Middle frontal gyrus (tissue), 1 donor: ENCODE results near the gene PPP6R2.
"Not testable (repeated sequence)": the region's sequence is repeated elsewhere in the genome, so short reads cannot be mapped to it uniquely, and the experiment has no call there.

ENCODE experiments used
- DNase-seq: peaks from one replicate; pipeline ENCODE4 v3.0.0-alpha.2; 2015; ENCODE audit warnings: low spot score; ENCODE audit errors: extremely low spot score

PPP6R2 gene

DNA sequence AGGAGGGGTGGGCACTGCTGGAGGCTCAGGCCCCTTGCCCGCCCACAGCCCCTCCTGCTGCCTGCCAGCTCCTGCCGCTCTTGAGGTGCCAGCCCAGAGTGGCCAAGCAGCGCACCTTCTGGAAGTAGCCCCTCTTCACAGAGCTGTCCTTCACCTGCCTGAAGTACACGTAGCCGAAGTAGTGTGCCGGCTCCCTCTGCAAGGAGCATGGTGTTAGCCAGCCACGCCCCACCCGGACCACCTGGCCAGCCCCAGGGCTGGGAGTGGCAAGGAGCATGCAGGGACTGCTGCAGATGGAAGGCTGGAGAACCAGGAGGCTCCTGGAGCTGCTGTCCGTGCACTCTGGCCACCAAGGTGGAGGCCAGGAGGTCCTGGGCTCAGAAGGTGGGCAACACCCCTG, 25.9 kb upstream of the PPP6R2 start:
- DNase-seq = no peak

DNA sequence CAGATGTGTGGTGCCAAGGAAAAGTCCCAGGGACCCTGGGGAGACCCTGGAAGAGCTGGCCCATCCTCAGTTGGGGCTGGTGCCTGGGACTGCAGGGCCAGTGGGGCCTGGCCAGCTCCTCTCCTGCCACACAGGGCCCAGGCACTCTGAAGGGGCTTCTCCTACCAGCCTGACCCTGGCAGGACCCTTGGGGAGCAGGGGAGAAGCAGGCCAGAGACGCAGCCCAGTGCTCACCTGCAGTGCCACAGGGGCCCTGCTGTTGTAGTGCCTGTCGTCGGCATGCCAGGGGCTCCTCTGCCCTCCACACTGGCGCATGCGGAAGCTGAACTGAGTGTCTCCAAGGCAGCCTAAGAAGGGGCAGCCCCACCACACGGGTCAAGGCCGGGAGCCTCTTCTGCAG, 25.5 kb upstream of the PPP6R2 start:
- no peak for DNase-seq

DNA sequence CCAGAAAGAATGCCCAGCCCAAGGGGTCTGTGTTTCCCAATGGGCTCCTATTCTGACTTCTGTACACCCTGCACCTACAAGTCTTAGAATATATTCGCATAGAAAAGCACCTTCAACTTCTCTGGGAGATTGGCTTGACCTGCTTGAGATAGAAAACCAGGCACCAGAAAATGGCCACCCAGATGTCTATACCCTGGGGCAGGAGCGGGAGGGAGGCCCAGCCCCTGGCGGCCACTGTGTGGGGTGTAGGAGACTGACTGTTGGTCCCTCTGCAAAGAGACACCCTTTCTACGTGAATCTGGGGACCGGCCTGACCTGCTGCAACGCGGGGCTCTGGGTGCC, 24.8 kb upstream of the PPP6R2 start:
- no peak for DNase-seq

DNA sequence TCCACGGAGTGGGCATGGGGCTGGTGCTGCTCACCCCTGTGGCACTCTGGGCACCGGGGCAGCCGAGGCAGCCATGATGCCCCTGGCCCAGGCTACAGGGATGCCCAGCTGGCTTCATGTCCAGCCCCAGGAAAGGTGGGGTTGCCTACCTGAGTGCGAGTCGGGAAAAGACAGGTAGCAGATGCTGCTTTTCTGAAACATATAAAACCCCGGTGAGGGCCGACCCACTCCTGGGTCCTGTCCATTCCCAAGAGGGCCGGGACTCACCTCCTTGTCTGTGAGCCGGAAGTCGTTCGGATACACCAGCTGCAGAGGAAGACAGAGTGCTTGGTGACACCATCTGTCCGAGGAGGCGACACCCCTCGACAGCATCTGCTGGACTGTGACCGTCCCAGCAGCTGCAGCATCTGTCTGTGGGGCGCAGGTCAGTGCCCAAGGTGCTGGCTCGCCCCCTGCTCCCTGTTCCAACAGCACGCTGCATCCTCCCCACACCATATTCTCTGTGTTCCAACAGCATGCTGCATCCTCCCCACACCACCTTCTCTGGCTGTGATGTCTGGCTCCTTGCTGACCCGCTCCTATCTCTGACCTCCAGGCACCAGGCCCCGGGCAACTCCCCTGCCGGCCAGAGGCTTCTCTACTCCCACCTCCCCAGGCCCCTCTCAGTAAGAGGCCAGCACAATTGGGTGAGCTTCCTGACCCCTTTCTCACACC, 24.3 kb upstream of the PPP6R2 start:
- no peak for DNase-seq

DNA sequence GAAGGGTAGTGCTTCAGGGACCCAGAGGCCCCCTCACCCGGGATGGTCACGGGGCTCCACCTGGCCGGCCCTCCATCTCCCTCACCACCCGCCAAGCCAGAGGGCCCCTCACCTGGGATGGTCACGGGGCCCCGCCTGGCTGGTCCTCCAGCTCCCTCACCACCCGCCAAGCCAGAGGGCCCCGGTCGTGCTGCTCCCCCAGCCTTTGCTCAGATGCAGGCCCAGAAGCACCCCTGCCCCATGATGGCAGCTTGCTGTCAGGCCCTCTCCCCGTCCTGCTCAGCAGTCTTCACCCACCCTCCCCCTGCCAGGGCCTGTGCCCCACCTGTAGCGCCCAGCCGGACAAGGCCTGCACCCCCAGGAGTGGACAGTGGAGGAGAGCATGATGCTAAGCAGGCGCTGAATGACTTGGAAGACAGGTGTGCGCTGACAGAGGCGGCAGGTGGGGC, 23.6 kb upstream of the PPP6R2 start:
- DNase-seq = no peak

DNA sequence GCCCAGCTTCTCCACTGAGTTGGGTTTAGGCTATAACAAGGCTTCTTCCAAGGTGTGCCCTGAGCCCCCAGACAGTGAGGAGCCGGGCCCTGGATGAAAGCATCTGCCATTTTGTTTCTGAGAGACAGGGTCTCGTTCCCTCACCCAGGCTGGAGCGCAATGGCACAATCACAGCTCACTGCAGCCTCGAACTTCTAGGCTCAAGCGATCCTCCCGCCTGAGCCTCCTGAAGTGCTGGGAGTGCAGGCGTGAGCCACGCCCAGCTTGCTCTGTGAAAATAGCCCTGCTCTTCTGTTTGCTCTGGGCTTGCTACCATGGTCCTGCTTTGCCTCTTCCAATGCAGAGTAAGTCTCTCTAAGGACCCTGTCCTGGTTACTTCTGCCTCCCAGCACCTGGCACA, 23.0 kb upstream of the PPP6R2 start:
- no peak for DNase-seq

DNA sequence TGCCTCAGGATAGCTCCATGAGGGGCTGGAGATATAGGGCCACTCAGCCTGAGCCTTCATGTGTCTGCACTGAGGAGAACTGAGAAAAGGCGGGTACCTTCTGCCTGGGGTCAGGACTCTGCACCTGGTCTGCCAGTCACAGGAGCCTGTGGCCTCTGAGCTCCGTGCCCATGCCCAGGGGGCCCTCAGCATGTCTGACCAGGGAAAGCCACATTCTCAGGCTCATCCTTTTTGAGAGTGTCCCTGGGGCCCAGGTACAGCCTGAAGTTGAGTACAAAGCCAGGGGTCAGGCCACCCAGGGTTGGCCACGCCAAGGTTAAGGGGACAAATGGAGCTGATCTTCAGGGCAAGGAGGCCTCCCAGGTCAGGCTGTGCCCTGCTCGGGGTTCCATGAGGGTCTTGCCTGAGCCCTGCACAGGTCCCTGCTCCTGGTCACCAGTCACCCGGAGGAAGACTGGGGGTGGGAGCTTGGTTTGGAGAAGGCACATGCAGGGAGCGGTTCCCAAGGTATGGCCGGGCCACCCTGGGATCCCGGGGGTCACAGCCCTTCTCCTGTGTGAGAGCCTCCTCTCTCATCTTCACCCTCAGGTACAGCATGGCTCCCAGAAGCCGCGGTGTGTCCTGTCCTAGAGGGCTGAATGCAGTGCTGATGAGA, 22.3 kb upstream of the PPP6R2 start:
- no peak for DNase-seq

DNA sequence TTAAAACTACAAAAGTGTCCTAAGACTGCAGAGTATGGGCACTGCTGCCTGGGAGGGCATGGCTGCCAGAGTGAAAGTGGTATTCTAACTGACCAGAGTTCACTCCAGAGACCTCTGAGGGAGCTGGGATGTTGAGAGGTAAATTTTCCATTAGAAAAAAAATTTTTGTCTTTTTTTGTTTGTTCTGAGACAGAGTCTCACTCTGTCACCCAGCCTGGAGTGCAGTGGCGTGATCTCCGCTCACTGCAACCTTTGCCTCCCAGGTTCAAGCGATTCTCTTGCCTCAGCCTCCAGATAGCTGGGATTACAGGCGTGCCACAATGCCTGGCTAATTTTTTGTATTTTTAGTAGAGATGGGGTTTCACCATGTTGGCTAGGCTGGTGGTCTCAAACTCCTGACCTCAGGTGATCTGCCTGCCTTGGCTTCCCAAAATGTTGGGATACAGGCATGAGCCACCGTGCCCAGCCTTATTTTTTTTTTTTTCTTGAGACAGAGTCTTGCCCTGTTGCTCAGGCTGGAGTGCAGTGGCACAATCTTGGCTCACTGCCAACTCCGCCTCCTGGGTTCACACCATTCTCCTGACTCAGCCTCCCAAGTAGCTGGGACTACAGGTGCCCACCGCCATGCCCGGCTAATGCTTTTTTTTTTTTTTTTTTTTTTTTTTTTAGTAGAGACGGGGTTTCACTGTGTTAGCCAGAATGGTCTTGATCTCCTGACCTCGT, 20.6 kb upstream of the PPP6R2 start:
- DNase-seq = not testable (repeated sequence)

DNA sequence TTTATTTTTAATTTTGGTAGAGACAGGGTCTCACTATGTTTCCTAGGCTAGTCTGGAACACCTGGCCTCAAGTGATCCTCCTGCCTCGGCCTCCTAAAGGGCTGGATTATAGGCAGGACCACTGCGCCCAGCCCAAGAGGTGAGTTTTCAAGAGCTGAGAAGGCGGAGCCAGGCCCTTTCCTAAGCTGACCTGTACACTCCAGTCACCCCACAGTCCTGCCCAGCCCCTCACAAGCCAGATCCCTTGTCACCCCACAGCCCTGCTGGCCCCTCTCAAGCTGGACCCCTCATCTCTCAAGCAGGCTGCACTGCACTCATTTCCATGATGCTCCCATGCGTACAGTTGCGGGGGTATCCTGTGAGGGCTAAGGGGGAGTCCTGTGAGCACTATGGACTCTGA, 19.2 kb upstream of the PPP6R2 start:
- no peak for DNase-seq

DNA sequence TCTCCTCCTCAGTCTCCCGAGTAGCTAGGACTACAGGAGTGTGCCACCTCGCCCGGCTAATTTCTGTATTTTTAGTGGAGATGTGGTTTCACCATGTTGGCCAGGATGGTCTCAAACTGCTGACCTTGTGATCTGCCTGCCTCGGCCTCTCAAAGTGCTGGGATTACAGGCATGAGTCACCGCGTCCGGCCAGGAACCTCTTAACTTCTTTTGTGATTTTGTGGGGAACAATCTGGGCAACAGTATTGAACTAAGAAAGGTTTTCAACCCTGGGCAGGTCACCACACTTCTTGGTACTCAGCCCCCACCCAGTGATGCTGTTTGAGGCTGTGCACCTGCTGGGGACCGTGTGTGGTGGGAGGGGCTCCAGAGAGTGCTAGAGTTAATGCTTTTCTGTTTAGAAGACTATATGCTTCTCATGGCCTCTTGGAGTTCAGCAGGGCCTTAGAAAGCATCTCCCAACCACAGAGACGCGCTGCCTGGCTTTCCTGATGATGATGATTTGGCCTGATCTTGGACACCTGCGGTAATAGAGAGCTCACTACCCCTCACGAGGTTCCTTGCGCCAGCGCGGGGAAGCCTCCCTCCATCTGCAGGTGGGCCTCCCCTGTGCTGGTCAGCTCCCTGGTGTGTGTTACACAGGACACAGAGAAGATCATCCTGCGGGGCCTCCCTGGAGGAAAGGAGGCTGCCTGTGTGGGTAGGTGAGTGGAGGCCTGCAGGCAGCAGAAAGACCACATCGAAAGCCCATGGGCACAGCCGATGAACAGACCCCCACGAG, 17.5 kb upstream of the PPP6R2 start:
- DNase-seq = no peak

DNA sequence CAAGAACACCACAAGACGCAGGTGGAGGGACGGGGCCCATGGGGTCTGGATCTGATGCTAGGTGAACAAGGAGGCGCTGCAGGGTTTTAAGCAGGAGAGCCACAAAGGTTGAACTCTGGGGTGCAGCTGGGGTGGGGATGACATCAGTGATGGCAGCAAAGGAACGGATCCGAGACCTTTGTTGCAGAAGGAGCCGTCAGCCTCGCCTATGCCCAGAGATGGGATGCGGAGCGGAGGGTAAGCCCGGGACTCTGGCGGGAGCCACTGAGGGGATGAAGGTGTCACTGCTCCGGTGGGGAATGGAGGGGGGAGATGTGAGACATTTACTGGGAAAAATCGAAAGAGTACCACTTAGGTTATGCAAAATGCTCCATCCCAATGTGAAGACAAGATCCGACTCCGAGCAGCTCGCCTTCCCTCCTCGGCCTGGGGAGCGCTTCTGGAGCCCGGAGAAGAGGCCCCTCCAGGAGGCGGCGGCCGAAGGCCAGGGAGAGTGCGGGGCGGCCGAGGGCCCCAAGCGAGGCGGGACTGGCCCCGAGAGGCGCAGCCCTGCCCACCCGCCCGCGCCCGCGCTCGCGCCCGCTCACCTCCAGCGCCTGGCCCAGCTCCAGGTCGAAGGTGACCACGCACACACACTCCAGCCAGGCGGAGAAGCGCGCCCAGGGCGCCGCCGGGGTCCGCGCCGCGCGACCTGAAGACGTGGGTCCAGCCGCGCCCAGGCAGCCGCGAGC, 16.7 kb upstream of the PPP6R2 start:
- no peak for DNase-seq

DNA sequence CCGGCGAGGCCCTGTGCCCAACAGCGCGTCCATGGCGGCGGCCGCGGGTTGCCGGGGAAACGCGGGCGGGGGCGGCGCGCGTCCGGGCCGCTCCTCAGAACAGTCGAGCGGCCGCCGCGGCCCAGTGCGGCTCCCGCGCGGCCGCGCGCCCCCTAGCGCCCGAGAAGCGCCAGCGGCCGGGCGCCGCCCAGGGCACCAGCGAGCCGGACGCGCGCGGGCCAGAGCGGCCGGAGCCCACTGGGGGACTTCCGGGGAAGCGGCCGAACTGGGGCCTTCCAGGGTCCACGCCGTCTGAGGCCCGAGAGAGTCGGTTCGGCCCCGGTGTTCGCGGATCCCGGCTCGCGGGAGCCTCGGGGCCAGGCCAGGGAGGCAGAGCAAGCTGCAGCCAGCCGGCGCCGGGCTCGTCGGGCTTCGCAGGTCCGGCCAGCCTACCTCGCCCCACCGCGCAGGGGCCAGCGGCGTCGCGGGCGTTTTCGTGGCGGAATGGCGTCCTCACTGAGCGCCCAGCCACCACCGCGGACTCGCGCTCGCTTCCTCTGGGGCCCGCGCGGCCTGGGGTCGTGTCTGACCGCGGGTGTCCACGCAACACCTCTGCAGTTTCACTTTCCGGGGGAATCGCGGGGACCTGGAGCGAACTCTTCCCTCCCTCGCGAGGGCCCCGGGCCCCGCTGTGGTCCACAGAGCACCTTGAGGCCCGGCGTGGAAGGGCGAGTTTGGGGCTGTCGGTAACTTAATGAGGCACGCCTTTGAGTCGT, 16.0 kb upstream of the PPP6R2 start, which contains the start of gene DENND6B:
Gene DENND6B, minus strand, starts transcription at position 57 of the 755 bp plus-strand sequence. Its CDS starts 24 bp downstream, at position 33.
- DNase-seq = peak; percentile 73

DNA sequence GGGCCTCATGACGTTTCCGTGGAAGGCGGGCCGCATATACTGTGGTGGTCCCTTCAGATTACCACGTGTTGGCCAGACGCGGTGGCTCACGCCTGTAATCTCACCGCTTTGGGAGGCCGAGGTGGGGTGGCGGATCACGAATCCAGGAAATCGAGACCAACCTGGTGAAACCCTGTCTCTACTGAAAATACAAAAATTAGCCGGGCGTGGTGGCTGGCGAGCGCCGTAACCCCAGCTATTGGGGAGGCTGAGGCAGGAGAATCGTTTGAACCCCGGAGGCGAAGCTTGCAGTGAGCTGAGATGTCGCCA, 15.5 kb upstream of the PPP6R2 start:
- no peak for DNase-seq

DNA sequence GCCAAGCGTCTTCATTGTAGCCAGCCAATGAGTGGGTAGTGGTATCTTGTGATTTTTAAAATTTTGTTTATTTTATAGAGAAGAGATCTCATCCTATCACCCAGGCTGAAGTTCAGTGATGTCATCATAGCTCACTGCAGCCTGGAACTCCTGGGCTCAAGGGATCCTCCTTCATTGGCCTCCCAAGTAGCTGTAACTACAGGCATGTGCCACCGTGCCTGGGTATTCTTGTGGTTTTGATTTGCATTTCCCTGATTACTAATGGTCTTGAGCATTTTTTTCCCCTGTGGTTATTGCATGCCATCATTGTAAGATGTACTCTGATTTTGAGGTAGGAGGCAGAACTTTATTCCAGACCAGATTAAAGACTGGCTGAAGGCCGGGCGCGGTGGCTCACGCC, 13.9 kb upstream of the PPP6R2 start:
- DNase-seq = no peak

DNA sequence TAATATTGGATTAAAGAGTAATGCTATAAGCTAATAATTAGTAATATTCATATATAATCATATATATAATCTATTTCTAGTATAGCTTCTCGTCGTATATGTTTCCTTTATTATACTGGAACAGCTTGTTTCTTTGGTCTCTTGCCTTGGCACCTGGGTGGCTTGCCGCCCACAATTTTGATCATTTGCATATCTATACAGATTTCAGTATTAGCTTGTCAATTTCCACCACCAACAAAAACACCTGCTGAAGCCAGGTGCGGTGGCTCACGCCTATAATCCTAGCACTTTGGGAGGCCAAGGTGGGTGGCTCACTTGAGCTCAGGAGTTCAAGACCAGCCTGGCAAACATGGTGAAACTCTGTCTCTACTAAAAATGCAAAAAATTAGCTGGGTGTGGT, 8.7 kb upstream of the PPP6R2 start:
- not testable (repeated sequence) for DNase-seq

DNA sequence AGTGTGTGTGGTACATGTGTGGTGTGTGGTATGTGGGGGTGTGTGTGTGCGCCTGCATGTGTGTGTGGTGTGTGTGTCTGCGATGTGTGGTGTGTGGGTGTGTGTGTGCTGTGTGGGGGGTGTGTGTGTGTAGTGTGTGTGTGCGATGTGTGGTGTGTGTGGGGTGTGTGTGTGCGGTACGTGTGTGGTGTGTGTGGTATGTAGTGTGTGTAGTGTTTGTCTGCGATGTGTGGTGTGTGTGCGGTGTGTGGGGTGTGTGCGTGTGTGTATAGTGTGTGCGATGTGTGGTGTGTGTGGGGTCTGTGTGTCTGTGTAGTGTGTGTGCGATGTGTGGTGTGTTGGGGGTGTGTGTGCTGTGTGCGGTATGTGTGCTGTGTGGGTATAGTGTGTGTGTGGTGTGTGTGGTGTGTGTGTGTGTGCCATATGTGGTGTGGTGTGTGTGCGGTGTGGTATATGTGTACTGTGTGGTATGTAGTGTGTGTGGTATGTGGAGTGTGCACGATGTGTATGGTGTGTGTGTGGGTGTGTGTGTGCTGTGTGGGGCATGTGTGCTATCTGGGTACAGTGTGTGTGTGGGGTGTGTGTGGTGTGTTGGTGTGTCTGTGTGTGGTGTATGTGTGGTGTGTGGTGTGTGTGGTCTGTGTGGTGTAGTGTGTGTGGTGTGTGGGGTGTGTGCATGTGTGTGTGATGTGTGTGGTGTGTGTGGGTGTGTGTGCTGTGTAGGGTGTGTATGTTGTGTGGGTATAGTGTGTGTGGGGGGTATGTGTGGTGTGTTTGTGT, 5.7 kb upstream of the PPP6R2 start:
- DNase-seq = no peak

DNA sequence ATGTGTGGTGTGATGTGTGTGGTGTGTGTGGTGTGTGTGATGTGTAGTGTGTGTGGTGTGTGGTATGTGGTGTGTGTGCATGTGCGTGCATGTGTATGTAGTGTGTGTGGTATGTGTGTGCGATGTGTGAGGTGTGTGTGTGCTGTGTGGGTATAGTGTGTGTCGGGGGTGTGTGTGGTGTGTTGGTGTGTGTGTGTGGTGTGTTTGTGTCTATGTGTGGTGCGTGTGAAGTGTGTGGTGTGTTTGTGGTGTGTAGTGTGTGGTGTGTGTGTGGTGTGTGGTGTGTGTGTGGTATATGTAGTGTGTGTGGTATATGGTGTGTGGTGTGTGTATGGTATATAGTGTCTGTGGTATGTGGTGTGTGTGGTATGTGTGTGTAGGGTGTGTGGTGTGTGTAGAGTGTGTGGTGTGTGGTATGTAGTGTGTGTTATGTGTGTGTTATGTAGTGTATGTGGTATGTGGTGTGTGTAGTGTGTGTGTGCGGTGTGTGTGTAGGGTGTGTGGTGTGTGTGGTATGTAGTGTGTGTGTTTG, 5.0 kb upstream of the PPP6R2 start:
- DNase-seq = no peak

DNA sequence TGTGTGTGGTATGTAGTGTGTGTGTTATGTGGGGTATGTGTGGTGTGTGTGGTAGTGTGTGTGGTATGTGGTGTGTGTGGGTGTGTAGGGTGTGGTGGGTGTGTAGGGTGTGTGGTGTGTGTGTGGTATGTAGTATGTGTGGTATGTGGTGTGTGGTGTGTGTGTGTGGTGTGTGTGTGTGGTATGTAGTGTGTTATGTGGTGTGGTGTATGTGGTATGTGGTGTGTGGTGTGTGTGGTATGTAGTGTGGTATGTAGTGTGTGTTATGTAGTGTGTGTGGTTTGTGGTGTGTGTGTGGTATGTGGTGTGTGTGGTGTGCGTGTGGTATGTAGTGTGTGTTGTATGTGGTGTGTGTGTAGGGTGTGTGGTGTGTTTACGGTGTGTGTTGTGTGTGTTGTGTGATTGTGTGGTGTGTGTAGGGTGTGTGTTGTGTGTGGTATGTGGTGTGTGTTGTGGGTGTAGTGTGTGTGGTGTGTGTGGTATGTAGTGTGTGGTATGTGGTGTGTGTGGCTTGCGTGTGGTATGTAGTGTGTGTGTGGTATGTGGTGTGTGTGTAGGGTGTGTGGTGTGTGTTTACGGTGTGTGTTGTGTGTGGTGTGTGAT, 4.2 kb upstream of the PPP6R2 start:
- no peak for DNase-seq
